Stimulated activated CD4-positive, alpha-beta T cell treated with anti-CD3 and anti-CD28 coated beads, Interleukin-2, amount 100 ng/mL, for 4 hours (primary cell): Measurements from ENCODE around the gene C16orf89.

Experiments used
- DNase-seq: peaks from one replicate; pipeline ENCODE4 v3.0.0-alpha.2; 2020; ENCODE audit warnings: low read depth

The C16orf89 gene

GRCh38 chr16:5003828-5004227 is 61.9 kb downstream of the C16orf89 start:
- DNase-seq: no peak

DNA sequence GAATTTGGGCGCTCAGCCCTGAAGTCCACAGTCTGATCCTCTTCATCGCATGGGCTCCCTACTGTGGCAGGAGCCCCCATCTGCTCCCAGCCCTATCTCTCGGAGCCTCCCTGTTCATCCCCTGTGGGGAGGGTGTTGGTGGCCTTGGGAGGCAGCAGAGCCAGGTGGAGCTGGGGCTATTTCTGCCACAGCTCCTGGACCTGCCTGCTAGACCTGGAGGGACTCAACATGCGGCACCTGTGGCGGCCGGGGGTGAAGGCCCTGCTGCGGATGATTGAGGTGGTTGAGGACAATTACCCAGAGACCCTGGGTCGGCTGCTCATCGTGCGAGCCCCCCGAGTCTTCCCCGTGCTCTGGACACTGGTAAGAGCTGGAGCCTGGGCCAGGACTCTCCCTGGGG is 62.5 kb downstream of the C16orf89 start:
- DNase-seq: no peak

GRCh38 chr16:5002699-5003143 is 63.0 kb downstream of the C16orf89 start:
- DNase-seq: no peak

GRCh38 chr16:5001986-5002385 is 63.8 kb downstream of the C16orf89 start:
- DNase-seq: no peak

DNA sequence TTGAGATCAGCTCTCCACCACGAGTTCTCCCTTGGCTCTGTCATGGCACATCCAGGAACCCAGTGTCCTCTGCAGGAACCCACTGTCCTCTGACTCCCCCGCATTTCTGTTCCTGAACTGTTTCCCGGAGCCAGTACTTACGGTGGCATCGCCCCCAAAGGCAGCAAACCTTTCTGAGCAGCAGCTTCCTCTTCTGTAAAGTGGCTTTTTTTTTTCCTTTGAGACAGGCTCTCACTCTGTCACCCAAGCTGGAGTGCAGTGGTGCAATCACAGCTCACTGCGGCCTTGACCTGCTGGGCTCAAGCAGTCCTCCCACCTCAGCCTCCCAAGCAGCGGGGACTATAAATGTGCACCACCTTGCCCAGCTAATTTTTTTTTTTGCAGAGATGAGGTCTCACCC is 64.2 kb downstream of the C16orf89 start:
- DNase-seq: no peak

DNA sequence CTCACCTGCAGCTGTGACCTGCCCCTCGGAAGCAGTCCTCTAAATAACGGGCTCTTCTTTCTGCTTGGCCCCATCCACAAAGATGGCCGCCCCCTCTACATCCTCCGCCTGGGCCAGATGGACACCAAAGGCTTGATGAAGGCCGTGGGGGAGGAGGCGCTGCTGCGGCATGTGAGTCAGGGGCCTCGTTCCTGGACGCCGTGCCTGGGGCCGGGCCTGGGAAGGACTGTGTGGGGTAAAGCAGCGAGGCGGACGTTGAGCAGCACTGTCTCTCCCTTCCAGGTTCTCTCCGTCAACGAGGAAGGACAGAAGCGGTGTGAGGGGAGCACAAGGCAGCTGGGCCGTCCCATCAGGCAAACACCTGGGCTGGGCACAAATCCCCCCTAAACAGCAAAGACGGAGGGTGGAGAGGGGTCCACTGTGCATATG is 65.2 kb downstream of the C16orf89 start:
- DNase-seq: no peak

DNA sequence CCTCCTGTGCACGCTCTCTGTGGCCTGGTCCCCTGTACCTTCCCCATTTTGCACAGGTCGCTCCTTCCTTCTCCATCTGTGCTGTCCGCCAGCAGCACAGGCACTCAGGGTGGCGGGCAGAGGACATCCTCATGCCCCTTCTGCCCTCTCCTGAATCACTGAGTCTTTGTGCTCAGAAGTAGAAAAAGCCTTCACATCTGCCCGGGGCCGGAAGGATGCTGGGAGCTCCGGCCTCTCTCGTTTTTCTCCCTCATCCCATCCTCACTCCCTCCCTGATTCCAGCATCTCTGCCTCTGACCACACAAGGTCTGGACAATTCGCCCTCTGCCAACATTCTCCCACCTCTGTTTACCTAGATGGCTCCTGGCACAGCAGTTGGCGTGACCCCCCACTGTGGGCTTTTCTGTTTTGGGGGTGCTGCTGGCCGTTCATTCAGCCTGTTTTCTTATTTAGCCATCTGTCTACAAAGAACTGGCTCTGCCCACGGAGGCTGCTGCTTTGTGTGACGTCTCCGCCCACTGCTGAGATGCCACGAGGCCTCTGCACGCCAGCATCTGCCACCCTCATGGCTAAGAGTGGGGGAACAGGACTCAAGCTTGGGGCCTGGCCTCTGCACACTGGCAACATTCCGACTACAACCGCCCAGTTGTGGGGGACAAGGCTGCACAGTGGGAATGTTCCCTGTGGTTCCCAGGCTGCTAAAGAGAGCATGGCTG is 70.9 kb downstream of the C16orf89 start:
- no peak for DNase-seq
